HCT116 (cell line): ENCODE results near the gene TAF4B. TPM values are rescaled to one million over a fixed set of nuclear protein-coding genes. Genes with fewer than 3 reads are reported as not detected.
A peak's percentile ranks its signal among the peaks of the same experiment; 100 is the strongest.
"Not testable (repeated sequence)": the region's sequence is repeated elsewhere in the genome, so short reads cannot be mapped to it uniquely, and the experiment has no call there.

Experiments used
- ATAC-seq: fragments of 200-7000 bp; cut with Tn5 transposase; 2 replicates; pipeline ENCODE4 v1.9.1; 2020; ENCODE audit warnings: mild to moderate bottlenecking, moderate library complexity
- BruUV-seq: library from RNA; stranded (reverse); fragments of 400-500 nt; replicated peaks from 2 replicates; lab custom pipeline; 2021; lab: Mats Ljungman, UMichigan
- CTCF ChIA-PET: fragments of 300-600 bp; sonication (Branson Sonifier 250); formaldehyde crosslinking; loops from one replicate; lab custom pipeline; 2021; ENCODE audit warnings: antibody characterized with exemption; lab: Charles Lee
- POLR2A ChIA-PET: fragments of 300-600, 350-600 bp; sonication (Branson Sonifier 250); formaldehyde crosslinking; loops from one replicate; lab custom pipeline; 2021; ENCODE audit warnings: antibody characterized with exemption; lab: Charles Lee
- RAD21 ChIA-PET, 2 experiments: fragments of 300-600 bp; sonication (Branson Sonifier 250); formaldehyde crosslinking; loops; one replicate each; lab custom pipeline; 2023; ENCODE audit warnings: low total read pairs in 2 of 2; ENCODE audit not compliant: uncharacterized antibody in 2 of 2, unreplicated experiment in 2 of 2, low non-redundant PET in 1 of 2; lab: Charles Lee
- DNase-seq: peaks from one replicate; pipeline ENCODE4 v3.0.0-alpha.2; 2010; ENCODE audit warnings: low read depth, low spot score
- H2AFZ ChIP-seq: fragments of 200-600 bp; shearing (Covaris generic), sonication (generic); 2 replicates; pipeline ENCODE4 v1.6.1; 2017; ENCODE audit warnings: low read depth, mixed run types, mixed read lengths, antibody characterized with exemption, low read length; ENCODE audit not compliant: poor library complexity, severe bottlenecking
- H3K27ac ChIP-seq: 2 replicates; pipeline ENCODE4 v1.5.1; 2012; ENCODE audit warnings: low read depth, low read length
- H3K27me3 ChIP-seq: fragments of 200-600 bp; sonication (generic); 2 replicates; pipeline ENCODE4 v1.6.1; 2016; ENCODE audit warnings: mixed run types, low read length, mixed read lengths; ENCODE audit not compliant: insufficient read depth
- H3K36me3 ChIP-seq, 2 experiments: fragments of 200-500 bp in 1 of 2; fragments of 200-600 bp in 1 of 2; sonication (Bioruptor generic) in 1 of 2; sonication (generic) in 1 of 2; 2 replicates each; pipeline versions ENCODE4 v1.5.1 to v1.6.1; 2014 to 2016; ENCODE audit warnings: low read length in 2 of 2, inconsistent platforms in 1 of 2, mixed read lengths in 1 of 2, mixed run types in 1 of 2; ENCODE audit not compliant: insufficient read depth in 2 of 2, control insufficient read depth in 1 of 2
- H3K4me1 ChIP-seq, 2 experiments: fragments of 200-600 bp in 1 of 2; sonication (generic) in 1 of 2; 2 replicates each; pipeline versions ENCODE4 v1.5.1 to v1.6.1; 2012 to 2017; ENCODE audit warnings: low read length in 2 of 2, inconsistent platforms in 1 of 2, mild to moderate bottlenecking in 1 of 2, mixed read lengths in 1 of 2, mixed run types in 1 of 2, moderate library complexity in 1 of 2; ENCODE audit not compliant: insufficient read depth in 2 of 2, control insufficient read depth in 1 of 2
- H3K4me2 ChIP-seq: fragments of 200-600 bp; sonication (generic); 2 replicates; pipeline ENCODE4 v1.6.1; 2017; ENCODE audit warnings: mixed run types, low read length, mixed read lengths
- H3K4me3 ChIP-seq, 2 experiments: fragments of 200-600 bp in 1 of 2; sonication (generic) in 1 of 2; replicated peaks in 1 of 2; 2 replicates each; pipeline ENCODE4 v1.5.1; 2011 to 2016; ENCODE audit warnings: low read length in 2 of 2, control low read depth in 1 of 2, low read depth in 1 of 2, mild to moderate bottlenecking in 1 of 2, mixed read lengths in 1 of 2, mixed run types in 1 of 2
- H3K79me2 ChIP-seq: fragments of 200-600 bp; sonication (generic); 2 replicates; pipeline ENCODE4 v1.6.1; 2017; ENCODE audit warnings: mild to moderate bottlenecking, mixed run types, low read length, moderate library complexity, mixed read lengths; ENCODE audit not compliant: insufficient read depth
- H3K9ac ChIP-seq: fragments of 200-600 bp; sonication (generic); 2 replicates; pipeline ENCODE4 v1.6.1; 2016; ENCODE audit warnings: low read length, mixed read lengths
- H3K9me2 ChIP-seq: fragments of 200-600 bp; sonication (generic), shearing (Covaris generic); 2 replicates; pipeline ENCODE4 v1.6.1; 2017; ENCODE audit warnings: mixed run types, mild to moderate bottlenecking, moderate library complexity; ENCODE audit not compliant: insufficient read depth
- H3K9me3 ChIP-seq, 2 experiments: fragments of 200-500 bp in 1 of 2; fragments of 200-600 bp in 1 of 2; sonication (Bioruptor generic) in 1 of 2; sonication (generic) in 1 of 2; 2 replicates each; pipeline ENCODE4 v1.6.1; 2014 to 2017; ENCODE audit warnings: low read length in 2 of 2, mixed read lengths in 2 of 2, inconsistent platforms in 1 of 2, low read depth in 1 of 2, mild to moderate bottlenecking in 1 of 2, mixed run types in 1 of 2, moderate library complexity in 1 of 2; ENCODE audit not compliant: control insufficient read depth in 1 of 2, insufficient read depth in 1 of 2
- H4K20me1 ChIP-seq: fragments of 200-600 bp; sonication (generic), shearing (Covaris generic); 2 replicates; pipeline ENCODE4 v1.6.1; 2017; ENCODE audit warnings: mixed run types, mild to moderate bottlenecking, moderate library complexity; ENCODE audit not compliant: insufficient read depth
- CBX3 ChIP-seq: IDR thresholded peaks from 2 replicates; pipeline ENCODE4 v1.6.1; 2012; ENCODE audit warnings: low read depth
- CTCF ChIP-seq, 3 experiments: fragments of 200-600 bp in 1 of 3; sonication (generic) in 1 of 3; IDR thresholded peaks in 2 of 3; conservative IDR thresholded peaks in 1 of 3; 2 replicates each; pipeline ENCODE4 v1.5.1; 2012 to 2017; ENCODE audit warnings: low read depth in 2 of 3, low read length in 2 of 3, antibody characterized with exemption in 1 of 3, borderline replicate concordance in 1 of 3, control low read depth in 1 of 3, mild to moderate bottlenecking in 1 of 3, mixed read lengths in 1 of 3, mixed run types in 1 of 3, moderate library complexity in 1 of 3; ENCODE audit not compliant: insufficient read depth in 1 of 3
- ELF1 ChIP-seq: IDR thresholded peaks from 2 replicates; pipeline ENCODE4 v1.6.1; 2012; ENCODE audit warnings: low read depth, borderline replicate concordance
- EZH2 ChIP-seq: fragments of 200-600 bp; sonication (generic); IDR thresholded peaks from 2 replicates; pipeline ENCODE4 v1.6.1; 2017; ENCODE audit warnings: antibody characterized with exemption, mixed run types
- EZH2phosphoT487 ChIP-seq: fragments of 200-600 bp; IDR thresholded peaks from 2 replicates; pipeline ENCODE4 v1.6.1; 2018; ENCODE audit warnings: antibody characterized with exemption, borderline replicate concordance
- RAD21 ChIP-seq: IDR thresholded peaks from 2 replicates; pipeline ENCODE4 v1.6.1; 2012; ENCODE audit warnings: low read depth, mild to moderate bottlenecking
- SRF ChIP-seq: IDR thresholded peaks from 2 replicates; pipeline ENCODE4 v1.6.1; 2012; ENCODE audit warnings: low read depth
- ZNF274 ChIP-seq: fragments of 200-500 bp; sonication (Bioruptor generic); IDR thresholded peaks from 2 replicates; pipeline ENCODE4 v1.6.1; 2014; ENCODE audit warnings: mild to moderate bottlenecking, low read depth, low read length, inconsistent platforms
- intact Hi-C: fragments of 100-400 bp; cut with micrococcal nuclease; formaldehyde crosslinking; loops from 2 replicates; pipeline ENCODE4 v1.10.0; 2022
- total RNA-seq: library from RNA; stranded (reverse); gene quantifications from one replicate; pipeline ENCODE4 v1.2.1, GENCODE V29; 2021; ENCODE audit not compliant: unreplicated experiment

The TAF4B gene
- total RNA-seq, 1 experiment from 2014 or later, result 17.8 TPM

- POLR2A ChIA-PET, BruUV-seq, H3K36me3 ChIP-seq, RAD21 ChIA-PET, H3K27me3 ChIP-seq, H3K27ac ChIP-seq, H2AFZ ChIP-seq, H4K20me1 ChIP-seq, H3K4me3 ChIP-seq, H3K9me3 ChIP-seq, H3K4me2 ChIP-seq, H3K79me2 ChIP-seq, H3K9ac ChIP-seq, CTCF ChIA-PET, ATAC-seq, H3K9me2 ChIP-seq, DNase-seq: not testable (repeated sequence)
- H3K4me1 ChIP-seq, result peaks cover 12 to 14% of the 10 kb centered on the region in 2 experiments
- intact Hi-C loops, result loop anchor here (10.0 kb wide), 6 partner anchors 273 to 623 kb away; no protein-coding TSS in a partner anchor
Measured at GRCh38 chr18:26381555-26381954, 155.3 kb downstream of the TAF4B start.

- no peaks in the 10 kb centered on the region for H4K20me1 ChIP-seq
Measured at GRCh38 chr18:26383454-26384270, 157.4 kb downstream of the TAF4B start.

More at GRCh38 chr18:26383454-26384270, 157.4 kb downstream of the TAF4B start:
- peak; percentile 84 for ATAC-seq
- H3K9ac ChIP-seq, result no peak overlapping the region
- BruUV-seq, result no TSS peak
- H3K4me2 ChIP-seq, result no peak overlapping the region
- no peaks in the 10 kb centered on the region for H3K27me3 ChIP-seq
- no peak overlapping the region for H3K27ac ChIP-seq
- no peak overlapping the region for H2AFZ ChIP-seq
- TF ChIP-seq ELF1 (no peak), ZNF274 (no peak), EZH2phosphoT487 (no peak), RAD21 (peak; percentile 59), EZH2 (no peak), CTCF (IDR thresholded peaks at IDR 0.05 in 2 of 3, conservative IDR thresholded peaks at IDR 0.05 in 1 of 3; ENCODE audit: borderline replicate concordance in 1 of 3, insufficient read depth in 1 of 3, low read depth in 2 of 3, low read length in 2 of 3) (peak; percentile 28 to 78 (median 61); a peak in 5 of 6 replicates), CBX3 (no peak), SRF (no peak)
- DNase-seq, result peak; percentile 52
- no peaks in the 10 kb centered on the region for H3K36me3 ChIP-seq
- no peak overlapping the region for H3K4me3 ChIP-seq
- CTCF ChIA-PET, result interaction anchor here (0.7 to 1.9 kb wide), 37 partner anchors 8 to 1225 kb away, joined by 3 to 26 read pairs (median 4); partner anchors contain the start of gene KCTD1
- no peaks in the 10 kb centered on the region for H3K9me2 ChIP-seq
- H3K4me1 ChIP-seq, result peaks cover 14 to 15% of the 10 kb centered on the region in 2 experiments
- H3K9me3 ChIP-seq, result no peaks in the 10 kb centered on the region
- intact Hi-C loops, result loop anchor here (2.0 to 10.0 kb wide), 7 partner anchors 75 to 621 kb away; no protein-coding TSS in a partner anchor
- POLR2A ChIA-PET, result no interaction called here
- H3K79me2 ChIP-seq, result no peaks in the 10 kb centered on the region
- RAD21 ChIA-PET, result interaction anchor here in 1 of 2 experiments (1.2 kb wide), 2 partner anchors 238 to 421 kb away, joined by 3 read pairs; no protein-coding TSS in a partner anchor
